Measurements from ENCODE around the gene CD8B2. TPM values are rescaled to one million over a fixed set of nuclear protein-coding genes. Genes with fewer than 3 reads are reported as not detected.

CD8B2 gene
- total RNA-seq, 1 donor from 2014 or later, result not detected

DNA sequence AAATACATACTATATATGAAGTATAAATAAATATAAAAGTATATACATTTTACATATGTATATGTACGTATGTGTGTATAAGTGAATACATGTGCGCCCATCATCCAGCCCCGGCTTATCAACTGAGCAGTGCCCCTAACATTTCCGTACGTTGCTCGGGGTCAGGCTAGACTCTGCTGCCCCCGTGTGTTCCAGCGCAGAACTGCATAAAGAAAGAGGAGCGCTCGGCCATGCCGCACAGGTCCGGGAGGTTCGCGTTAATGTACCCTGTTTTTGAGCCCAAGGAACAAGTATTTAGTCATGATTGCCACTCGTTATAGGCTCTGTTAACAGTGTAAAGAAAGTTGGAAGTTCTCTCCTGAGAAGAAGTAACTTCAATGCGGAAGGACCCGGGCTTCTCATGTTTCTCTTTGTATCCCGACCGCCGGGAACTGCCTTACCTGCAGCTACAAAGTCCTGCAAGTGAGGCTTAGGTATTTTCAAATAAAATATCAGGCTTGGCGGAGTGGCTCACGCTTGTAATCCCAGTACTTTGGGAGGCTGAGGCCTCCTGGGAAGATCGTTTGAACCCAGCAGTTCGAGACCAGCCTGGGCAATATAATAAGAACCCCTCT is 55.7 kb downstream of the CD8B2 start:
- TF ChIP-seq, protein P1, sequence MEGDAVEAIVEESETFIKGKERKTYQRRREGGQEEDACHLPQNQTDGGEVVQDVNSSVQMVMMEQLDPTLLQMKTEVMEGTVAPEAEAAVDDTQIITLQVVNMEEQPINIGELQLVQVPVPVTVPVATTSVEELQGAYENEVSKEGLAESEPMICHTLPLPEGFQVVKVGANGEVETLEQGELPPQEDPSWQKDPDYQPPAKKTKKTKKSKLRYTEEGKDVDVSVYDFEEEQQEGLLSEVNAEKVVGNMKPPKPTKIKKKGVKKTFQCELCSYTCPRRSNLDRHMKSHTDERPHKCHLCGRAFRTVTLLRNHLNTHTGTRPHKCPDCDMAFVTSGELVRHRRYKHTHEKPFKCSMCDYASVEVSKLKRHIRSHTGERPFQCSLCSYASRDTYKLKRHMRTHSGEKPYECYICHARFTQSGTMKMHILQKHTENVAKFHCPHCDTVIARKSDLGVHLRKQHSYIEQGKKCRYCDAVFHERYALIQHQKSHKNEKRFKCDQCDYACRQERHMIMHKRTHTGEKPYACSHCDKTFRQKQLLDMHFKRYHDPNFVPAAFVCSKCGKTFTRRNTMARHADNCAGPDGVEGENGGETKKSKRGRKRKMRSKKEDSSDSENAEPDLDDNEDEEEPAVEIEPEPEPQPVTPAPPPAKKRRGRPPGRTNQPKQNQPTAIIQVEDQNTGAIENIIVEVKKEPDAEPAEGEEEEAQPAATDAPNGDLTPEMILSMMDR (IDR thresholded peaks at IDR 0.05; ENCODE audit: partially characterized antibody, unreplicated experiment), result peak; percentile 91

DNA sequence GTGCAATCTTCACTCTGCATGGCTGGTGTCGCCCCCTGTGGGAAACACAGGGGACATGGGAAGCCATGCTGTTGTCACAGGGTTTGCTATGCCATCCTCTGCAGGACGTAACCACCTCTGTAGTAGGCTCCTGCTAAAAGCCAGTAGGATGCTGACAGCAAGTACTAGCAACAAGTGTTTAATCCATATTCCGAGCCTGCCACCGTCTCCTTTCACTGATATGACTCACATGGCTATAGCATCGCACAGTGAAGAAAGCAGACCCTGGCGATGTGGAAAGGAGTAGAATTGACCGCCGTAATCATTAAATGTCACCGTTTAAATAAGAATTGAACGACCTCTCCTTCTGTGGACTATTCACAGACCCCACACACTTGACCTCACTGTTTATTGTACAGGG is 57.8 kb downstream of the CD8B2 start:
- H3K9me3 Mint-ChIP-seq (ENCODE audit: unreplicated experiment), result no peaks in the 10 kb centered on the region
- peaks cover 2% of the 10 kb centered on the region for H3K4me1 Mint-ChIP-seq (ENCODE audit: low read depth, unreplicated experiment)
- H3K36me3 Mint-ChIP-seq (ENCODE audit: unreplicated experiment), result no peaks in the 10 kb centered on the region
- DNase-seq, result no peak
- TF ChIP-seq, protein P1 (IDR thresholded peaks at IDR 0.05; ENCODE audit: partially characterized antibody, unreplicated experiment), result no peak
- no peak overlapping the region for H3K4me3 Mint-ChIP-seq (ENCODE audit: unreplicated experiment)
- H3K27ac Mint-ChIP-seq (ENCODE audit: unreplicated experiment), result no peak overlapping the region
- no peaks in the 10 kb centered on the region for H3K27me3 Mint-ChIP-seq (ENCODE audit: unreplicated experiment)

More for the DNA sequence above, 55.7 kb downstream of the CD8B2 start:
- Mint-ChIP-seq H3K27me3 (ENCODE audit: unreplicated experiment) (peaks cover 3% of the 10 kb centered on the region), H3K36me3 (ENCODE audit: unreplicated experiment) (no peaks in the 10 kb centered on the region), H3K4me3 (ENCODE audit: unreplicated experiment) (peak overlapping the region; percentile 67), H3K27ac (ENCODE audit: unreplicated experiment) (no peak overlapping the region), H3K4me1 (ENCODE audit: low read depth, unreplicated experiment) (peaks cover 2% of the 10 kb centered on the region), H3K9me3 (ENCODE audit: unreplicated experiment) (no peaks in the 10 kb centered on the region)
- peak; percentile 84 for DNase-seq

DNA sequence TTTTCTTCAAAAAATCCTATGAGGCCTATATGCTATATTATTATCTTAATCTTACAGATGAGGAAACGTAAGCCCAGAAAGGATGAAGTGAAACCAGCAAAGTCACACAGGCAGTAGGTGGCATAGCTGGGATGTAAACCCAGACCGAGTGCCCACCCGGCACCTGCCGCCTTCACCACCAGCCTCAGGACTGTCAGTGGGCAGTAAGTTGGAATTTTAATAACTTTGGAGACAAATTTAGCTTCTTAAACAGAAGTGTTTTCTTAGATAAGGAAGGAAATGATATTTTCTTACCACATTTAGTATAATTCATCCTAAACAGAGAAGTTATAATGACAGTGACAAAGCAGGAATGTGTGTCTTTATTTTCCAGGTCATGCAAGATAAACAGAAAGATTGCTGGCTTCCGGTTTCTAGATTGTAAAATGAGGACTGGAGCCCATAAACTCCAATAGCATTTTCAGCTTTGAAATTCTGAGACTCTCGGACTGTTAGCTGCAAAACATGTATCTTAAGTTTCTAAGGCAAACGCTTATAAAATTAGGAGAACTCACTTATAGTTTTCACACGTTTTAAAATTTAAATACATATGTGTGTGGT is 59.3 kb downstream of the CD8B2 start:
- no peaks in the 10 kb centered on the region for H3K9me3 Mint-ChIP-seq (ENCODE audit: unreplicated experiment)
- DNase-seq, result no peak
- no peaks in the 10 kb centered on the region for H3K36me3 Mint-ChIP-seq (ENCODE audit: unreplicated experiment)
- no peak overlapping the region for H3K4me3 Mint-ChIP-seq (ENCODE audit: unreplicated experiment)
- H3K27ac Mint-ChIP-seq (ENCODE audit: unreplicated experiment), result no peak overlapping the region
- no peaks in the 10 kb centered on the region for H3K27me3 Mint-ChIP-seq (ENCODE audit: unreplicated experiment)
- H3K4me1 Mint-ChIP-seq (ENCODE audit: low read depth, unreplicated experiment), result peaks cover 2% of the 10 kb centered on the region
- TF ChIP-seq, protein P1 (IDR thresholded peaks at IDR 0.05; ENCODE audit: partially characterized antibody, unreplicated experiment), result no peak

DNA sequence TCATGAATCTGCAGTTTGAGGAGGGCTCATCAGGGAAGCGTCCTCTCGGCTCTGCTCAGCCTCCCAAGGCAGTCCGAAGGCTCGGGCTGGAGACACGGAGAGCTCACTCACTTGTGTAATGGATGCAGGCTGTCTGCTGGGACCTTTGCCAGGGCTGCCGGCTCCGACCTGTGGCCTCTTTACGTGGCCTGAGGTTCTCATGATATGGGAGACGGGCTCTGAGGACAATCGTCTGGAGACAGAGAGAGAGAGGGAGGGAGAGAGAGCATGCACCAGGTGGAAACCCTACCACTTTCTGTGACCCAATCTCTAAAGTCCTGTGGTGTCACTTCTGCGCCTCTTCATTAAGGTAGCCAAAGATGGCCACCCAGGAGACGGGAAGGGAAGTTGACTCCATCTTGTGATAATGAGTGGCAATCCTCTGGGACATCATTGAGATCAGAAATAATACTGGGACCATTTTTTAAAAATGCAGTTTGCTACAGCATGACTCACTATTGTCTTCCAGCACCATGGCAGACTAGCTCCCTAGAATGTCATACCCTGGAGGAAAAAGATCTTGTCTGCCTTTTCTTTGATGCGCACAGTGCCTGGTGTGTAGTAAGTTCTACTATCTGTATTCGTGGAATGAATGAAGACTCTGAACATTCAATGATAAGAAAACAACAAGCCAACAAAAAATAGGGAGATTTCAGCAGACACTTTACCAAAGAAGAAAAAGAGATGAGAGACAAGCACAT is 60.2 kb downstream of the CD8B2 start:
- no peak overlapping the region for H3K27ac Mint-ChIP-seq (ENCODE audit: unreplicated experiment)
- no peaks in the 10 kb centered on the region for H3K27me3 Mint-ChIP-seq (ENCODE audit: unreplicated experiment)
- H3K9me3 Mint-ChIP-seq (ENCODE audit: unreplicated experiment), result no peaks in the 10 kb centered on the region
- TF ChIP-seq, protein P1 (IDR thresholded peaks at IDR 0.05; ENCODE audit: partially characterized antibody, unreplicated experiment), result no peak
- no peak overlapping the region for H3K4me3 Mint-ChIP-seq (ENCODE audit: unreplicated experiment)
- peaks cover 2% of the 10 kb centered on the region for H3K4me1 Mint-ChIP-seq (ENCODE audit: low read depth, unreplicated experiment)
- no peak for DNase-seq
- H3K36me3 Mint-ChIP-seq (ENCODE audit: unreplicated experiment), result no peaks in the 10 kb centered on the region

Measured in glutamatergic neuron (in vitro differentiated cells).